GM12878 (cell line): ENCODE data around the gene SYT3. TPM values are rescaled to one million over a fixed set of nuclear protein-coding genes. Genes with fewer than 3 reads are reported as not detected.

Source experiments
- ATAC-seq: fragments of 200-7000 bp; cut with Tn5 transposase; 3 replicates; pipeline ENCODE4 v1.9.1; 2020; ENCODE audit warnings: mild to moderate bottlenecking, moderate library complexity
- BruUV-seq: library from RNA; stranded (reverse); fragments of 400-500 nt; replicated peaks from 2 replicates; lab custom pipeline; 2021; lab: Mats Ljungman, UMichigan
- CTCF ChIA-PET: fragments of 300-600 bp; sonication (Branson Sonifier 250); formaldehyde crosslinking; extraction: SDS; loops from one replicate; lab custom pipeline; 2021; ENCODE audit warnings: inconsistent platforms; lab: Yijun Ruan, JAX
- POLR2A ChIA-PET: fragments of 350-600 bp; formaldehyde crosslinking; extraction: SDS; loops from one replicate; lab custom pipeline; 2021; ENCODE audit warnings: inconsistent platforms; lab: Charles Lee
- RAD21 ChIA-PET: fragments of 300-600 bp; sonication (Branson Sonifier 250); formaldehyde crosslinking; loops from one replicate; lab custom pipeline; 2023; ENCODE audit warnings: antibody characterized with exemption; ENCODE audit not compliant: unreplicated experiment; lab: Charles Lee
- SMC1A ChIA-PET: fragments of 300-600 bp; sonication (Branson Sonifier 250); formaldehyde crosslinking; loops from one replicate; lab custom pipeline; 2023; ENCODE audit not compliant: unreplicated experiment, uncharacterized antibody; lab: Charles Lee
- DNase-seq: peaks from one replicate; pipeline ENCODE4 v3.0.0-alpha.2; 2011; ENCODE audit warnings: low read depth, low spot score
- FAIRE-seq: peaks from 3 replicates; lab custom pipeline; 2011; peaks lifted over from hg19 to GRCh38; lab: Jason Lieb, UNC
- H2AFZ ChIP-seq: 2 replicates; pipeline ENCODE4 v1.6.0; 2011; ENCODE audit warnings: low read depth, low read length, control low read depth; ENCODE audit not compliant: control insufficient read depth
- H3K27ac ChIP-seq: 2 replicates; pipeline ENCODE4 v1.5.1; 2011; ENCODE audit warnings: control low read depth; ENCODE audit not compliant: control insufficient read depth, insufficient read depth
- H3K27me3 ChIP-seq, 2 experiments: replicated peaks in 1 of 2; 2 replicates each; pipeline versions ENCODE4 v1.6.0 to v1.6.1; 2011; ENCODE audit warnings: low read length in 1 of 2; ENCODE audit not compliant: control insufficient read depth in 2 of 2, insufficient read depth in 2 of 2
- H3K36me3 ChIP-seq, 2 experiments: 2 replicates each; pipeline ENCODE4 v1.5.1; 2011; ENCODE audit warnings: low read length in 1 of 2; ENCODE audit not compliant: control insufficient read depth in 2 of 2, insufficient read depth in 2 of 2
- H3K4me1 ChIP-seq: 2 replicates; pipeline ENCODE4 v1.6.1; 2011; ENCODE audit warnings: mild to moderate bottlenecking, low read length, moderate library complexity, mixed read lengths; ENCODE audit not compliant: control insufficient read depth, insufficient read depth
- H3K4me2 ChIP-seq: 2 replicates; pipeline ENCODE4 v1.6.0; 2011; ENCODE audit warnings: control low read depth; ENCODE audit not compliant: control insufficient read depth, insufficient read depth
- H3K4me3 ChIP-seq: fragments of 200-600 bp; sonication (generic); 2 replicates; pipeline ENCODE4 v1.5.1; 2016
- H3K79me2 ChIP-seq: 2 replicates; pipeline ENCODE4 v1.6.0; 2011; ENCODE audit warnings: low read length; ENCODE audit not compliant: control insufficient read depth, insufficient read depth
- H3K9ac ChIP-seq: 2 replicates; pipeline ENCODE4 v1.8.0; 2011; ENCODE audit warnings: low read length, control low read depth, mixed read lengths; ENCODE audit not compliant: control insufficient read depth, insufficient read depth
- H3K9me3 ChIP-seq: replicated peaks from 3 replicates; pipeline ENCODE4 v1.5.1; 2011; ENCODE audit warnings: mild to moderate bottlenecking, low read length; ENCODE audit not compliant: control insufficient read depth, insufficient read depth
- H4K20me1 ChIP-seq: 2 replicates; pipeline ENCODE4 v1.6.0; 2011; ENCODE audit not compliant: control insufficient read depth, insufficient read depth
- CEBPB ChIP-seq, 2 experiments: fragments of 150-350 bp in 1 of 2; IDR thresholded peaks; 2 replicates each; pipeline ENCODE4 v1.6.1; 2012 to 2014; ENCODE audit warnings: low read depth in 2 of 2, low read length in 2 of 2, borderline replicate concordance in 1 of 2, inconsistent platforms in 1 of 2
- CUX1 ChIP-seq: IDR thresholded peaks from 2 replicates; pipeline ENCODE4 v1.6.1; 2012; ENCODE audit warnings: improper control_type of control experiment, low read depth, low read length; ENCODE audit not compliant: insufficient replicate concordance
- ESRRA ChIP-seq: IDR thresholded peaks from 2 replicates; pipeline ENCODE4 v1.6.1; 2012; ENCODE audit warnings: mild to moderate bottlenecking, low read length, improper control_type of control experiment
- FOXK2 ChIP-seq: fragments of 450-650 bp; IDR thresholded peaks from 2 replicates; pipeline ENCODE4 v1.6.1; 2017; ENCODE audit warnings: mild to moderate bottlenecking, moderate library complexity
- FOXM1 ChIP-seq: IDR thresholded peaks from 2 replicates; pipeline ENCODE4 v1.6.1; 2012; ENCODE audit warnings: low read depth, mild to moderate bottlenecking, inconsistent platforms, low read length, moderate library complexity
- HDGF ChIP-seq: fragments of 450-650 bp; IDR thresholded peaks from 2 replicates; pipeline ENCODE4 v1.6.1; 2016; ENCODE audit warnings: antibody characterized with exemption
- MXI1 ChIP-seq: fragments of 150-350 bp; IDR thresholded peaks from 2 replicates; pipeline ENCODE4 v1.6.1; 2011; ENCODE audit warnings: low read depth, mild to moderate bottlenecking, inconsistent platforms, low read length, improper control_type of control experiment
- SUPT20H ChIP-seq: IDR thresholded peaks from 2 replicates; pipeline ENCODE4 v1.6.1; 2011; ENCODE audit warnings: low read depth, mild to moderate bottlenecking, low read length, moderate library complexity, borderline replicate concordance; ENCODE audit not compliant: control insufficient read depth
- TCF3 ChIP-seq: IDR thresholded peaks from 2 replicates; pipeline ENCODE4 v1.6.1; 2012; ENCODE audit warnings: low read depth, mild to moderate bottlenecking, low read length, borderline replicate concordance; ENCODE audit not compliant: insufficient read depth
- ZBED1 ChIP-seq: IDR thresholded peaks from 2 replicates; pipeline ENCODE4 v1.6.1; 2016; ENCODE audit warnings: borderline replicate concordance
- ZNF217 ChIP-seq: fragments of 450-650 bp; IDR thresholded peaks from 2 replicates; pipeline ENCODE4 v1.6.1; 2017; ENCODE audit warnings: antibody characterized with exemption, mild to moderate bottlenecking
- WGBS: methylation state at CpG from one replicate; pipeline ENCODE4 v1.1.6; 2016; ENCODE audit warnings: low lambda C conversion rate; ENCODE audit not compliant: insufficient replicate concordance, insufficient coverage; ENCODE audit errors: missing lambda C conversion rate; 5-methylcytosine and 5-hydroxymethylcytosine counted together
- in situ Hi-C: fragments of 300-500 bp; cut with MboI; formaldehyde crosslinking; loops from 9 replicates; pipeline ENCODE4 v1.14.3; 2018; ENCODE audit warnings: mixed read lengths
- intact Hi-C: fragments of 100-400 bp; cut with micrococcal nuclease; formaldehyde crosslinking; loops from one replicate; pipeline ENCODE4 v1.14.2; 2022; ENCODE audit not compliant: unreplicated experiment
- polyA plus RNA-seq, 11 experiments: library from polyadenylated mRNA; depleted of rRNA in 4 of 11; unstranded in 6 of 11; stranded (reverse) in 5 of 11; fragments of >200 nt; fragmentation: Nextera tagmentation in 4 of 11; fragmentation: Illumina TruSeq in 1 of 11; extraction: Ambion mirVana in 4 of 11; extraction: Trizol in 1 of 11; gene quantifications; 1 replicate in 1 of 11; 2 replicates in 10 of 11; pipeline versions ENCODE4 v1.2.1 to v1.2.3, GENCODE V29; 2011 to 2016; ENCODE audit warnings: inconsistent platforms in 2 of 11, missing spikeins in 2 of 11, low read depth in 1 of 11
- total RNA-seq, 4 experiments: library from RNA; depleted of rRNA in 3 of 4; stranded (reverse); fragments of >200 nt in 3 of 4; fragmentation: Illumina TruSeq in 1 of 4; extraction: Trizol in 1 of 4; gene quantifications; 2 replicates each; pipeline versions ENCODE4 v1.2.1 to v1.2.3, GENCODE V29; 2013 to 2021

Gene SYT3
- total and polyA plus RNA-seq, 10 of the 15 experiments (the other 5 are each of a cell fraction or from before 2014, with no cell fraction given), result 0.05 to 0.18 TPM; not detected in 8

DNA sequence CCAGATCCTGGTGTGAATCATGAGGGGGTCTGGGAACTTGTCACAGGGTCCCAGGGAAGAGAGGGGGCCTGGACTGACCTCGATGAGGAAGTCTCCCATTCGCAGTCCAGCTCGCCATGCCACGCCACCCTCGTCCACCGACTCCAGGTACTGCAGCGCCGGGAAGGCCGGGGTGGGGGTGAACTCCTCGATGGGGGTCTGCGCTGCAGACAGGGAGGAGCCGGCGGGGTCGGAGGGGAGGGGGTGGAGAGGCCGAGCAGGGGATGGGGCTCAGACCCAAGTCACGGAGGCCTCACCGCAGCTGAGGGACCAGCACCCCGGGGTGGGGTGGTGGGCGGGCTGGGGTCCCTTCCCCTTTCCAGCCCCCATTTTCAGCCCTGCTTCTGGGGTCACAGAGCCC is 49.1 kb upstream of the SYT3 start:
- no peaks in the 10 kb centered on the region for H3K27me3 ChIP-seq
- in situ Hi-C loops, result no loop called here
- no peak overlapping the region for H2AFZ ChIP-seq
- ChIA-PET CTCF (no interaction called here), SMC1A (no interaction called here), RAD21 (interaction anchor here (0.6 kb wide), 1 partner anchor 56 kb away, joined by 3 read pairs; no protein-coding TSS in a partner anchor), POLR2A (no interaction called here)
- no peak overlapping the region for H3K4me2 ChIP-seq
- DNase-seq (no peak), ATAC-seq (no peak), FAIRE-seq (no peak)
- TF ChIP-seq FOXM1, result no peak
- H3K36me3 ChIP-seq, result no peaks in the 10 kb centered on the region
- H3K4me1 ChIP-seq, result no peaks in the 10 kb centered on the region
- H3K79me2 ChIP-seq, result no peaks in the 10 kb centered on the region
- intact Hi-C loops, result no loop called here
- no peak overlapping the region for H3K4me3 ChIP-seq
- no peaks in the 10 kb centered on the region for H3K9me3 ChIP-seq
- no peaks in the 10 kb centered on the region for H4K20me1 ChIP-seq
- no TSS peak for BruUV-seq
- H3K9ac ChIP-seq, result no peak overlapping the region
- no peak overlapping the region for H3K27ac ChIP-seq
- 13% methylated on average over 6 of the region's 19 CpGs for WGBS

- H3K9ac ChIP-seq, result no peak overlapping the region
- no peak overlapping the region for H3K27ac ChIP-seq
- no peaks in the 10 kb centered on the region for H3K36me3 ChIP-seq
- ATAC-seq, result no peak
- no peaks in the 10 kb centered on the region for H3K4me1 ChIP-seq
- H2AFZ ChIP-seq, result no peak overlapping the region
- WGBS, result 19% methylated on average over 28 of the region's 50 CpGs
- H4K20me1 ChIP-seq, result no peaks in the 10 kb centered on the region
- no peaks in the 10 kb centered on the region for H3K79me2 ChIP-seq
- no peaks in the 10 kb centered on the region for H3K27me3 ChIP-seq
- BruUV-seq, result no TSS peak
- TF ChIP-seq ZNF217, result no peak
- no peak for TF ChIP-seq CEBPB (IDR thresholded peaks at IDR 0.05; ENCODE audit: borderline replicate concordance in 1 of 2, low read depth in 2 of 2, low read length in 2 of 2)
- TF ChIP-seq FOXK2, result no peak
- TF ChIP-seq SUPT20H, result no peak
- no peak for TF ChIP-seq MXI1
- no peak for TF ChIP-seq ZBED1
- no peak for TF ChIP-seq CUX1
- no peak for TF ChIP-seq ESRRA
- TF ChIP-seq TCF3, result no peak
- TF ChIP-seq HDGF, result no peak
- no peak for DNase-seq
- RAD21 ChIA-PET, result no interaction called here
- H3K4me3 ChIP-seq, result no peak overlapping the region
- H3K4me2 ChIP-seq, result no peak overlapping the region
- POLR2A ChIA-PET, result no interaction called here
- FAIRE-seq, result no peak
- in situ Hi-C loops (no loop called here), intact Hi-C loops (no loop called here)
- SMC1A ChIA-PET, result no interaction called here
- CTCF ChIA-PET, result no interaction called here
- H3K9me3 ChIP-seq, result no peaks in the 10 kb centered on the region
Measured at GRCh38 chr19:50686310-50687032, 46.8 kb upstream of the SYT3 start.
